ENCODE results near the gene MAP4K5.

DNA sequence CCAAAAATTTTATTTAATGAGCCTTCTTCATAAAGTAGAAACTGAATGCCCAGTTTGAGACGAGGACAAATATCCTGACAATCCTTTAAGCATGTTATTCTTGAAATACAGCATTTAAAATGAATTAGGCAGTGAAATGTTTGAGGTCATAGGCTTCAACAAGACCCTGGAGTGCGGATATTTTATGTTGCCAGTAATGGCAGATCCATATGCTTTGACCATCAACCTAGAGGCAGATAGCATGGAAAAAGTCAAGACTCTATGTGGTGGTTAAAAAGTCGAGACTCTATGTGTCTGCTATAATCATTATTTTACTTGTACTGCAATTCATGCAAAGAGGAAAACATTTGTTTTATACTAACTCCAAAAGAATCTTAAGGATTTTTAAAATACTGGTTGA is 2.0 kb upstream of the MAP4K5 start:
- TF ChIP-seq, protein P1, sequence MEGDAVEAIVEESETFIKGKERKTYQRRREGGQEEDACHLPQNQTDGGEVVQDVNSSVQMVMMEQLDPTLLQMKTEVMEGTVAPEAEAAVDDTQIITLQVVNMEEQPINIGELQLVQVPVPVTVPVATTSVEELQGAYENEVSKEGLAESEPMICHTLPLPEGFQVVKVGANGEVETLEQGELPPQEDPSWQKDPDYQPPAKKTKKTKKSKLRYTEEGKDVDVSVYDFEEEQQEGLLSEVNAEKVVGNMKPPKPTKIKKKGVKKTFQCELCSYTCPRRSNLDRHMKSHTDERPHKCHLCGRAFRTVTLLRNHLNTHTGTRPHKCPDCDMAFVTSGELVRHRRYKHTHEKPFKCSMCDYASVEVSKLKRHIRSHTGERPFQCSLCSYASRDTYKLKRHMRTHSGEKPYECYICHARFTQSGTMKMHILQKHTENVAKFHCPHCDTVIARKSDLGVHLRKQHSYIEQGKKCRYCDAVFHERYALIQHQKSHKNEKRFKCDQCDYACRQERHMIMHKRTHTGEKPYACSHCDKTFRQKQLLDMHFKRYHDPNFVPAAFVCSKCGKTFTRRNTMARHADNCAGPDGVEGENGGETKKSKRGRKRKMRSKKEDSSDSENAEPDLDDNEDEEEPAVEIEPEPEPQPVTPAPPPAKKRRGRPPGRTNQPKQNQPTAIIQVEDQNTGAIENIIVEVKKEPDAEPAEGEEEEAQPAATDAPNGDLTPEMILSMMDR (IDR thresholded peaks at IDR 0.05 in 8 of 11, conservative IDR thresholded peaks at IDR 0.05 in 3 of 11): no peak
- no peak for TF ChIP-seq POLR2AphosphoS5 (IDR thresholded peaks at IDR 0.05)

Data from spleen (tissue), 7 donors.